NCI-H345 treated with DMSO at 0.1 percent for 48 hours (cell line): ENCODE results near the gene SRCIN1.
A peak's percentile ranks its signal among the peaks of the same experiment; 100 is the strongest.
"Not testable (repeated sequence)": the region's sequence is repeated elsewhere in the genome, so short reads cannot be mapped to it uniquely, and the experiment has no call there.

ENCODE experiments used
- DNase-seq: peaks from one replicate; lab custom pipeline; 2025; ENCODE audit not compliant: unreplicated experiment; lab: John Stamatoyannopoulos, UW

Gene SRCIN1

GRCh38 chr17:38550661-38551060, 55.1 kb downstream of the SRCIN1 start:
- no peak for DNase-seq

GRCh38 chr17:38549285-38549684, 56.5 kb downstream of the SRCIN1 start:
- no peak for DNase-seq

GRCh38 chr17:38547444-38547843, 58.3 kb downstream of the SRCIN1 start:
- no peak for DNase-seq

- no peak for DNase-seq
Measured at GRCh38 chr17:38546396-38546795, 59.4 kb downstream of the SRCIN1 start.

- DNase-seq, result no peak
Measured at GRCh38 chr17:38545531-38546225, 60.1 kb downstream of the SRCIN1 start.

GRCh38 chr17:38544839-38545209, 60.9 kb downstream of the SRCIN1 start:
- no peak for DNase-seq

- no peak for DNase-seq
Measured at GRCh38 chr17:38544175-38544838, 61.4 kb downstream of the SRCIN1 start.

- no peak for DNase-seq
Measured at GRCh38 chr17:38543403-38544174, 62.2 kb downstream of the SRCIN1 start.

GRCh38 chr17:38542286-38542685, 63.5 kb downstream of the SRCIN1 start:
- no peak for DNase-seq

GRCh38 chr17:38541281-38541680, 64.5 kb downstream of the SRCIN1 start:
- peak; percentile 31 for DNase-seq

GRCh38 chr17:38540514-38541045, 65.2 kb downstream of the SRCIN1 start:
- no peak for DNase-seq

- peak; percentile 21 for DNase-seq
Measured at GRCh38 chr17:38539386-38539785, 66.4 kb downstream of the SRCIN1 start.

- peak; percentile 39 for DNase-seq
Measured at GRCh38 chr17:38538906-38539305, 66.8 kb downstream of the SRCIN1 start.

- no peak for DNase-seq
Measured at GRCh38 chr17:38536661-38537060, 69.1 kb downstream of the SRCIN1 start.

- no peak for DNase-seq
Measured at GRCh38 chr17:38535886-38536285, 69.9 kb downstream of the SRCIN1 start.

GRCh38 chr17:38534498-38534885, 71.3 kb downstream of the SRCIN1 start:
- no peak for DNase-seq

- no peak for DNase-seq
Measured at GRCh38 chr17:38533866-38534497, 71.8 kb downstream of the SRCIN1 start.

- no peak for DNase-seq
Measured at GRCh38 chr17:38533241-38533640, 72.5 kb downstream of the SRCIN1 start.

- no peak for DNase-seq
Measured at GRCh38 chr17:38532451-38532850, 73.3 kb downstream of the SRCIN1 start.

- not testable (repeated sequence) for DNase-seq
Measured at GRCh38 chr17:38531761-38532160, 74.0 kb downstream of the SRCIN1 start.

- DNase-seq, result not testable (repeated sequence)
Measured at GRCh38 chr17:38530856-38531255, 74.9 kb downstream of the SRCIN1 start.
